Esophagus squamous epithelium (tissue), 4 donors: ENCODE measurements around the gene KCNMA1.

ENCODE experiments used
- CTCF ChIP-seq, 6 experiments: fragments of 450-650 bp in 4 of 6; fragments of 200-600 bp in 2 of 6; sonication (generic) in 2 of 6; IDR thresholded peaks; one replicate each; pipeline ENCODE4 v1.5.1; 2016 to 2019; ENCODE audit warnings: antibody characterized with exemption in 6 of 6, mild to moderate bottlenecking in 4 of 6, moderate library complexity in 4 of 6
- POLR2A ChIP-seq, 4 donors: fragments of 450-650 bp; IDR thresholded peaks; one replicate each; pipeline ENCODE4 v1.6.1; 2017; ENCODE audit warnings: antibody characterized with exemption in 4 of 4, mild to moderate bottlenecking in 4 of 4, moderate library complexity in 3 of 4

GRCh38 chr10:77349226-77349625 is 288.4 kb downstream of the KCNMA1 start:
- TF ChIP-seq CTCF (IDR thresholded peaks at IDR 0.05) (no peak), POLR2A (IDR thresholded peaks at IDR 0.05) (no peak)
